Body of pancreas (tissue), 4 donors: Measurements from ENCODE around the gene ASXL3.

Experiments used
- CTCF ChIP-seq, 7 experiments: fragments of 450-650 bp in 4 of 7; fragments of 200-600 bp in 3 of 7; sonication (generic) in 3 of 7; IDR thresholded peaks; one replicate each; pipeline ENCODE4 v1.5.1; 2016 to 2019; ENCODE audit warnings: antibody characterized with exemption in 7 of 7
- POLR2A ChIP-seq, 3 donors: fragments of 450-650 bp; IDR thresholded peaks; one replicate each; pipeline ENCODE4 v1.6.1; 2016; ENCODE audit warnings: antibody characterized with exemption in 3 of 3, mild to moderate bottlenecking in 2 of 3

GRCh38 chr18:33710269-33710668 is 132.2 kb downstream of the ASXL3 start:
- TF ChIP-seq CTCF (IDR thresholded peaks at IDR 0.05) (no peak), POLR2A (IDR thresholded peaks at IDR 0.05) (no peak)
